Measurements from ENCODE around the gene AGPS. TPM values are rescaled to one million over a fixed set of nuclear protein-coding genes. Genes with fewer than 3 reads are reported as not detected.

AGPS gene
- total and polyA plus RNA-seq, 9 of the 15 experiments (the other 6 are each of a cell fraction or from before 2014, with no cell fraction given) = 15.5 to 211 (median 63.1) TPM

GRCh38 chr2:177392373-177393202 lies at the start of gene AGPS (continued):
- TF ChIP-seq ELK3 (CRISPR knock-in tag; IDR thresholded peaks at IDR 0.05) (0 out of 2 replicates have a peak, but pooled peaks have one; percentile 16), THAP12 (CRISPR knock-in tag; IDR thresholded peaks at IDR 0.05) (peak; percentile 86), PATZ1 (CRISPR knock-in tag; IDR thresholded peaks at IDR 0.05; ENCODE audit: borderline replicate concordance) (no peak), ZNF583 (CRISPR knock-in tag; IDR thresholded peaks at IDR 0.05) (peak; percentile 86), RBM15 (IDR thresholded peaks at IDR 0.05; ENCODE audit: insufficient read depth, low read length) (no peak), ZNF197 (CRISPR knock-in tag; IDR thresholded peaks at IDR 0.05; ENCODE audit: low read depth) (0 out of 2 replicates have a peak, but pooled peaks have one; percentile 59), GTF2A2 (tag; IDR thresholded peaks at IDR 0.05) (peak; percentile 53), ZNF395 (CRISPR knock-in tag; IDR thresholded peaks at IDR 0.05) (peak; percentile 98), SRSF1 (IDR thresholded peaks at IDR 0.05; ENCODE audit: low read depth, low read length) (0 out of 2 replicates have a peak, but pooled peaks have one; percentile 81), BCOR (IDR thresholded peaks at IDR 0.05) (0 out of 2 replicates have a peak, but pooled peaks have one; percentile 10), CREB1 (IDR thresholded peaks at IDR 0.05) (peak; percentile 89), CREB1 (CRISPR knock-in tag; IDR thresholded peaks at IDR 0.05) (peak; percentile 82), ETV5 (CRISPR knock-in tag; IDR thresholded peaks at IDR 0.05; ENCODE audit: low read depth) (peak; percentile 80), MCM2 (IDR thresholded peaks at IDR 0.05; ENCODE audit: low read depth) (no peak), KLF16 (IDR thresholded peaks at IDR 0.05) (no peak), ZBTB9 (CRISPR knock-in tag; IDR thresholded peaks at IDR 0.05) (peak; percentile 93), POLR2A (conservative IDR thresholded peaks at IDR 0.05) (peak; percentile 95), JUN (IDR thresholded peaks at IDR 0.05; ENCODE audit: borderline replicate concordance, low read depth, low read length) (peak; percentile 23; the same call in 1 of the 2 replicates), JUN (CRISPR knock-in tag; IDR thresholded peaks at IDR 0.05; ENCODE audit: borderline replicate concordance) (peak; percentile 20; the same call in 1 of the 2 replicates)
